GM18526 (cell line): ENCODE data around the gene TRMT2A.

Experiments
- POLR2A ChIP-seq: IDR thresholded peaks from 3 replicates; pipeline ENCODE4 v1.6.1; 2011; ENCODE audit not compliant: insufficient read length; ENCODE audit errors: extremely low read depth

The TRMT2A gene

GRCh38 chr22:20091690-20092476 is 25.1 kb downstream of the TRMT2A start:
- no peak for TF ChIP-seq POLR2A

GRCh38 chr22:20090730-20091240 is 26.2 kb downstream of the TRMT2A start:
- no peak for TF ChIP-seq POLR2A

GRCh38 chr22:20089977-20090729 is 26.9 kb downstream of the TRMT2A start:
- no peak for TF ChIP-seq POLR2A

GRCh38 chr22:20089226-20089976 is 27.6 kb downstream of the TRMT2A start:
- no peak for TF ChIP-seq POLR2A

GRCh38 chr22:20088263-20088648 is 28.8 kb downstream of the TRMT2A start:
- TF ChIP-seq POLR2A = no peak

- TF ChIP-seq POLR2A = no peak
Observed at GRCh38 chr22:20087319-20088262, 29.4 kb downstream of the TRMT2A start.

- TF ChIP-seq POLR2A = no peak
Observed at GRCh38 chr22:20086763-20087162, 30.3 kb downstream of the TRMT2A start.

GRCh38 chr22:20086101-20086599 is 30.9 kb downstream of the TRMT2A start:
- no peak for TF ChIP-seq POLR2A

- TF ChIP-seq POLR2A = no peak
Observed at GRCh38 chr22:20085651-20086050, 31.4 kb downstream of the TRMT2A start.

- TF ChIP-seq POLR2A = no peak
Observed at GRCh38 chr22:20084547-20085413, 32.2 kb downstream of the TRMT2A start.

- no peak for TF ChIP-seq POLR2A
Observed at GRCh38 chr22:20083891-20084546, 33.0 kb downstream of the TRMT2A start.

GRCh38 chr22:20083157-20083890 is 33.7 kb downstream of the TRMT2A start:
- no peak for TF ChIP-seq POLR2A
